ENCODE results near the gene ESYT1. TPM values are rescaled to one million over a fixed set of nuclear protein-coding genes. Genes with fewer than 3 reads are reported as not detected.

ESYT1 gene
- total RNA-seq, 1 experiment from 2014 or later = 81.1 TPM

DNA sequence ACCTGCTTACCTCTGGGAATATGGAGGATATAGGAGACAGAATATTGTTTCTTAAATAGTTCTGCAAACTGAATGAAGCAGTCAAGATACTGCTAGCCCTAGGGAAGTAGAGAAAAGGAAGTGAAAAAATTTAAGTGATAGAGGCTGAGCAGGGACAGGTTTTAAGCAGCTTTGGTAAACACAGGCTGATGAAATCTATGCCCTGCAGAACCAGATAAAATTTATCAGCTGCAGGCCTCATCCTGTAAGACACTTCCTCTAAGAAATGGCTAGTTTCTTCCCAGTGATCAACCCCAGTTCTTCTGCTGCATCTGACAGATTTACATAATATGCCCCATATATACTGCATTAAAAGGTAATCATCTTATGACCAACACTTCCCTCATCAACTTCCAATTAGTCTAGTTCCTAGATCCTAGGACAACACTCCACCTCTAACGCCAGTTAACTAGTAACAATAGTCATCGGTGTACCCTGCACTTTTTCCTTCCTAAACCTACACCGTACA, 1.3 kb upstream of the ESYT1 start:
- DNase-seq (ENCODE audit: low spot score) = no peak

DNA sequence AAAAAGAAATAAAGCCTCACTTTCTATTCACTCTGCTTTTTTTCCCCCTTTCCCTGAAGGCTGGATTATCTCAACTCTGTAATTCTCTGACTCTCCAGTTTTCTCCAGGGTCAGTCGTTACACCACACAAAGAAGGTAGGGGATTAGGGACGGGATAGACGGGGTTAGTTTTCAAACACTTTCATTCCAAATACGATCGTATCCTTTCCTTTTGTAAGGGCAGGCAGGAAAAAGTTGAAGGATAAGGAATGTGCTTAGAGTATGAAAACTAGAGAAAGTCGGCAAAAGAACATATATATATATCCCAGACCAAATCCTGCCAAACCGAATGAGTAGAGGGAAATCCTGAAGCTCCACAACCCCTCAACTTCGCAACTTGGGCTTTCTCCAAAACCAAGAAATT, 581 bp upstream of the ESYT1 start:
- DNase-seq (ENCODE audit: low spot score) = no peak

DNA sequence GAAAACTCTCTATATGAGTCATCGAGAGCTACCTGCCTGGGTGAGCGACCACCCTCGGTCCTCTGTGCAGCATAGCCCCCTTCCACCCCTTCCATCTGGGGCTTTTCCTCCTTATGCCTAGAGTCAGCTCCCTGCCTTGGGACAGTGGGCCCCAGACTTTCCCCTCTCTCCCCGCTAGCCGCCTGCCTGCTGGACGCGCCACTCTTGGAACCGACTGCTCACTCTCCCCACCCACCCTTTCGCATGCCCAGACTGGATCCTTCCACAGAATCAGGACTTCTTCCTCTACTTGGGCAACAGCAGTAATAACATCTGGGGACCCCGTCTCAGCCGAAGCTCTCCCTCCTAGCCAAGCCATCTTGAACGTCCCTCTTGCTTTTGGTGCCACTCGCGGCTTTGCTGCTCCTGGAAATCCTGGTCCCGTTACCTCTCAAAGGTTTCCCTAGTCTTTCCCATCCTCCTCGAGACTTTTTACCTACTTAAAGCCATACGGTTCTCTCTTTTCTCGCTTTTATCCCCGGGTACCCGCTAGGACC, 671 bp downstream of the ESYT1 start:
- peak; percentile 50 for DNase-seq (ENCODE audit: low spot score)

DNA sequence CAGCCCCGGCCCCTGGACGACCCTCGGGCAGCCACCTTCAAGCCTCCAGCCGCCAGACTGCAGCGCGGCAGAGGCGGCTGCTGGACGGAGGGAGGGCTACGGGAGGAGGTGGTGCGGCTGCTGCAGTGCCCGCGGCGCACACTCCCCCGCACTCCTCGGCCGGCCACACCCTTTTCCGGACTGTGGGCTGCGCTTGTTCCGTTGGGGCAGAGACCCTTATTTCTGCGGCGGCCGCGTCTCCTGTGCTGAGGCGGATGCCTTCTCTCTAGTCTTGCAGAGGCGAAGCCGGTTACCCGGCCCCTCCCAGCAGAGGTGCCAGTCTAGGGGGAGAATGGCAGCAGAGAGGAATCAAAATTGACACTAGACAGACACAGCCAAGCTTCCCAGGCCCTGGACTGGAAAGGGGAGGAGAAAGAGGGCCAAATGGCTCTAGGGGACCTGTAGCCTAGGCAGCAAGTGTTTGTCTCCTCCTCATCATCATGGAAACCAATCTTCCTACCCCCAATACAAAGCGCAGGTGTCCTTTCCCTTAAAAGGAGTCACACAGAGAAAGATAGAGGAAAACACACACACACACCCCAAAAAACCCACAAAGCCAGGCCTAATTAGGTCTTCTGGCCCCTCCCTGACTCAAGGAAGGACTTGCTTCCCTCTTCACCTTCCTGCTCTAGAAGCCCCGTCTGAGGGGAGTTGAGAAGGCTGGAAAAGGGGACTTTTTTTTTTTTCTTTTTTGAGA, 1.3 kb downstream of the ESYT1 start:
- no peak for DNase-seq (ENCODE audit: low spot score)

DNA sequence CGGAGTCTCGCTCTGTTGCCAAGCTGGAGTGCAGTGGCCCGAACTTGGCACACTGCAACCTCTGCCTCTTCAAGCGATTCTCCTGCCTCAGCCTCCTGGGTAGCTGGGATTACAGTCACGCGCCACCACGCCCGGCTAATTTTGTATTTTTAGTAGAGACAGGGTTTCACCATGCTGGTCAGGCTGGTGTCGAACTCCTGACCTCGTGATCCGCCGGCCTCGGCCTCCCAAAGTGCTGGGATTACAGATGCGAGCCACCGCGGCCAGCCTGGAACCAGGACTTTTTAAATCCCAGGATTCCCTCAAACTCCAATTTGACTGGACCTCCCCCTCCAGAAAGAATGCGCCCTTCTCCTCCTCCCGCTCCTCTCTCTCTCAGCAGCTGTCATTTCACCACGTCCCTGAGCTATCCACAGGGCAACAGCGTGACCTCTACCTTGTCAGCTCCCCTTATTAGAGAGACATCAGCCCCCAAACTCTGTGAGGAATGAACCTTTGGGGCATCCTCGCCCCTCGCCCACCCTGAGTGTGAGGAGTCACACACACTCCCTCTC, 2.0 kb downstream of the ESYT1 start:
- DNase-seq (ENCODE audit: low spot score) = no peak

DNA sequence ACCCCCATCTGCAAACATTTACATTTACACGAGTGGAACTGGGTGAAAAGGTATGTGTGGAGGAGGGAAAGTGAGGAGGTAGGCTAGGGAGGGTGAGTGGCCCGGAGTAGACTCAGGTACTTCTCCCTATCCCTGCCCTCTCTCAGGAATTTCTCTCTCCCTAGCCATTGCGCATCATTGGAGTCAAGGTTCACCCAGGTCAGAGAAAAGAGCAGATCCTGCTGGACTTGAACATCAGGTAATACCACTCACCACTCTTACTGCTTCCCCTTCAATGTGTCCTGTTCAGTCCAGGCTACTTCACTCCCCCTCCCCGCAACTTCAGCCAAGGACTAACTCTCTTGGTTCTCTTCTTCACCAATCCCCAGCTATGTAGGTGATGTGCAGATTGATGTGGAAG, 2.8 kb downstream of the ESYT1 start:
- no peak for DNase-seq (ENCODE audit: low spot score)

DNA sequence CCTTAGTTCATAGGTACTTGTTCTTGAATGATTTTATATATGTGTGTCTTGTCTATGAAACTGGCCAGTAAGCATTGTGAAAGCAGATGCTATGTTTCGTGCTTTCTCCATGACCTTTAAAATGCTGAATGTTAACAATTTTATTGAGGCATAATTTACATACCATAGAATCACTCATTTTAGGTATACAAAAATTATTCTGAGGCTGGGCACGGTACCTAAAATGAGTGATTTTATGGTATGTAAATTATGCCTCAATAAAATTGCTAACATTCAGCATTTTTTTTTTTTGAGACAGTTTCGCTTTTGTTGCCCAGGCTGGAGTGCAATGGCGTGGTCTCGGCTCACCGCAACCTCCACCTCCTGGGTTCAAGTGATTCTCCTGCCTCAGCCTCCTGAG, 6.8 kb downstream of the ESYT1 start:
- DNase-seq (ENCODE audit: low spot score) = no peak

DNA sequence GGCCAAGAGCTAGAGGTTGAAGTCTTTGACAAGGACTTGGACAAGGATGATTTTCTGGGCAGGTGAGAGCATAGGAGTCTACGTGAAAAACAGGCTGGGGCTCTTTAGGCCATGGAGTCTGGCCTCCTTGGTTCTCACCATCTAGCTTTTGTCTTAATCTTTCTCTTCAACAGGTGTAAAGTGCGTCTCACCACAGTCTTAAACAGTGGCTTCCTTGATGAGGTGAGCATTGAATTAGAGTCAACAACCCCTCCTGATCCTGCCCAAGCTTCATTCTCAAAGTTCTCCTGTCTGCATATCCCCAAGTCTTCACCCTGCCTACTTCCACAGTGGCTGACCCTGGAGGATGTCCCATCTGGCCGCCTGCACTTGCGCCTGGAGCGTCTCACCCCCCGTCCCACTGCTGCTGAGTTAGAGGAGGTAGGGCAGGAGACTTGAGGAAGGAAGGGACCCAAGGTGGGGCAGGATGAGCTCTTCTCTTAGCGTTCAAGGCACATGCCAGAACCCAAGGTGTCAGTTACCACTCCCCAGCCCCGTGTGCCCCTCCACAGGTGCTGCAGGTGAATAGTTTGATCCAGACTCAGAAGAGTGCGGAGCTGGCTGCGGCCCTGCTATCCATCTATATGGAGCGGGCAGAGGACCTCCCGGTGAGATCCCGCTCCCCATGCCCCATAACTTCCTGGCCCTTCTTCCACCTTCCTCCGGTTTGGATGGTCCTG, 9.9 kb downstream of the ESYT1 start:
- DNase-seq (ENCODE audit: low spot score) = no peak

DNA sequence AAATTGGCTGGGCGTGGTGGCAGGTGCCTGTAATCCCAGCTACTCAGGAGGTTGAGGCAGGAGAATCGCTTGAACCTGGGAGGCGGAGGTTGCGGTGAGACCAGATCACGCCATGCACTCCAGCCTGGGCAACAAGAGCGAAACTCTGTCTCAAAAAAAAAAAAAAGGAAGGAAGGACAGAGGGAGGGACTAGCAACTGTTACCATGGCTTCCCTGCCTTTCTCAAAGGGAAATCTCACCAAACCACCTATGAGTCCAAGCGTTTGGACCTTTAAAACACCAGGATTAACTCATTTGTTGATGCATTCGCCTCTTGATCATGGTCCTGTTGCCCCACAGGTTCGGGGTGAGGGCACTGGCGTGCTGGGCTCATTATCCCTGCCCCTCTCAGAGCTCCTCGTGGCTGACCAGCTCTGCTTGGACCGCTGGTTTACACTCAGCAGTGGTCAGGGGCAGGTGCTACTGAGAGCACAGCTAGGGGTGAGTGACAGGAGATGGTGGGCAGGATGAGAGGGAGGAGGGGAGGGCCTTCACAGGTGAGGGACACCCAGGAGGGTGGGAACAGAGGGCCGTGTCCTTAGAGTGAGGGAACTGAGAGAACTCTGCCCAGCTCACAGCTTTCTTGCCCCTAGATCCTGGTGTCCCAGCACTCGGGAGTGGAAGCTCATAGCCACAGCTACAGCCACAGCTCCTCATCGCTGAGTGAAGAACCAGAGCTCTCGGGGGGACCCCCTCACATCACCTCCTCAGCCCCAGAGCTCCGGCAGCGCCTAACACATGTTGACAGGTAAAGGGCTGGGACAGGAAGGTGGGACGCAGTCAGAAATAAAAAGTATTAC, 14.1 kb downstream of the ESYT1 start:
- no peak for DNase-seq (ENCODE audit: low spot score)

DNA sequence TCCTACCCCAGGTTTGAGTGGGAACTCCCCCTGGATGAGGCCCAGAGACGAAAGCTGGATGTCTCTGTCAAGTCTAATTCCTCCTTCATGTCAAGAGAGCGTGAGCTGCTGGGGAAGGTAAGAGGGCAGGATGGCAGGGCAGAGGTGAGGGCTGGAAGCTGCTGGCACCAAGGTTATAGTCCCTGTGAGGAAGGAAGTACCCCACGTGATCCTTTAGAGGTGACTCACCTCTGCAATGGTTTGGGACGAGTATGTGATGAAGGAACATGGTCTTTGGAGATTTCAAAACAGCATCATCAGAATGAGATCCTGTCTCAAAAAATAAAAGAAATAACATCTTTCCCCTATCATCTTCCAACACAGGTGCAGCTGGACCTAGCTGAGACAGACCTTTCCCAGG, 15.2 kb downstream of the ESYT1 start:
- no peak for DNase-seq (ENCODE audit: low spot score)

DNA sequence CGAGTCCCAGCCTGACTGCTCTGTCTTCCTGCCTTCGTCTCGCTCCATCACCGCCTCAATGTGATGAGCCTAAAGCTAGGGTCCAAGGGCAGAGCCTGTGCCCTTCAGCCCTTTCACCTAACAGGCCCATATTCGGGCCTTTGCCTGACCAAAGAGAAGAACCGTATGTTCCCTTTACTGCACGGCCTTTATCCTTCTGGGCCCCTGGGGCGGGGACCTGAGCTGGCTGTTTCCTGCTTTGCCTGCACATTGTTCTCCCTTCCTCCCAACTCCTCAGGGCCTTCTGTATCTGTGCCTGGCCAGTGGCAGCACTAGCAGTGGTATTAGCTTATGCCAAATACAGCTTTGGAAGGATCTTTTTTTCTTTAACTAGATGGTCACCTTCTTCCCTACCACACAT, 15.8 kb downstream of the ESYT1 start:
- DNase-seq (ENCODE audit: low spot score) = no peak

DNA sequence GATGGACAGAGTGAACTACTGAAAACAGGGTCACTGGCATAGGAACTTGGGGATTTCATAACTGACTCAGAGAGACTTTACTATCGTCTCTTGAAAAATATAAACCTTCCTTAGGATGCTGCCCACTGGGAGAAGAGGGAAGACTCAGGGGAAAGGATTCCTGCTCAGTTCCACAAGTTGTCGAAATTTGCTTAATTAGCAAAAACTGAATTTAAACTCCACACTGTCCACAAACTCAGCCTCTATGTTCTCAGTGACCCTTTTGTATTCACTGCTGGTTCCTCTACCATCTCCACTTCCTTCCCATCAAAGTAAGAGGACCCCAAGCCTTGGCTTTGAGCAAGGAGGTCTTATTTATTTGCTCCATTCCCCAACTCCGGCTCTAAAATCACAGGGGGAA, 17.1 kb downstream of the ESYT1 start:
- DNase-seq (ENCODE audit: low spot score) = no peak

DNA sequence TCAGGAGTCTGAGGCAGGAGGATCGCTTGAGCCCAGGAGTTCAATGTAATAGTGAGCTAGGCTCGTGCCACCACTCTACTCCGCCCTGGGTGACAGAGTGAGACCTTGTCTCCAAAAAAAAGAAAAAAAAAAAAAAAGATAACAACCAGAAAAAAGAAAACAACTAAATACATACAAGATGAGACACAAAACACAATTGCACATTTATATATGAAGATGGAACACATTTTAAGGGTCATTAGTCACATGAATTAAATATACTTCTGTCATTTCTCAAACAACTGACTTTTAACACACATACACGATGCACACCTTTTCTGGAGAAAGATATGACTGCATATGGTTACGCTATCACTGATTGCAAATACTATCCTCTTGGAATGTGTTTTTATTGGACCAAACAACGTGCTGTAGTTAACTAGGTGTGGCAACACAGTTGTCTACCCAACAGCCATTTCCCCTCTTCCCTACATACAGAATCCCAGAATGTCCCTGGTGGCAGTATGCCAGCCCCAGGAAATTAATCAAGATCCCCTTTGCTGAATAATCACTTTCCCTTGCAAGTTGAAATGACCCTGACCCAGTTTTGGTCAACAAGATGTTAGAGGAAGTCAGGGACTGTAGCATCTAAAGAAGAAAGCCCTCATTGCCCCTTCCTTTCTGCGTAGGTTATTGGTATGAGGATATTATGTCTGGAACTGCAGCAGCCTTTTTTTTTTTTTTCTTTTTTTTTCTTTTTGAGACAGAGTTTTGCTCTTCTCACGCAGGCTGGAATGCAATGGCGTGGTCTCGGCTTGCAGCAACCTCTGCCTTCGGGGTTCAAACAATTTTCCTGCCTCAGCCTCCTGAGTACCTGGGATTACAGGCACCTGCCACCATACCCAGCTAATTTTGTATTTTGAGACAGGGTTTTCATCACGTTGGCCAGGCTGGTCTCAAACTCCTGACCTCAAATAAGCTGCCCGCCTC, 18.7 kb downstream of the ESYT1 start:
- DNase-seq (ENCODE audit: low spot score) = no peak

DNA sequence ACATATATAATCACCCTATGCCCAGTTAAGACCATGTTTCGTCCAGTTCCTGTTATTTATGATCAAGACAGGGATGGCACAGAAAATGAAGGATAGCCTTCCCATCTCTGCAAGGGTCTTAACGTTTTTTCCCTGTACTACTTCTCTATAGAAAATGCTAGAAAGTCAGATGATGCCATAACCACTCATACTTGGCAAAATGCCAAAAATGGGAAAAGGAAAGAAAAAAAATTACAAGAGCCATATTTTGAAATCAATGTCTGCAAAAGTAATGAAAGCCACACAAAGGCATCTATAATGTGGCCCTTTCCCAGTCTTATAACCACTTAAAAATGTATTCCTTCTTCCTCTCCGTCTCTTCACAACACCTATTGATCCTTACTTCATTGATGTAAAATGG, 22.5 kb downstream of the ESYT1 start:
- no peak for DNase-seq (ENCODE audit: low spot score)

DNA sequence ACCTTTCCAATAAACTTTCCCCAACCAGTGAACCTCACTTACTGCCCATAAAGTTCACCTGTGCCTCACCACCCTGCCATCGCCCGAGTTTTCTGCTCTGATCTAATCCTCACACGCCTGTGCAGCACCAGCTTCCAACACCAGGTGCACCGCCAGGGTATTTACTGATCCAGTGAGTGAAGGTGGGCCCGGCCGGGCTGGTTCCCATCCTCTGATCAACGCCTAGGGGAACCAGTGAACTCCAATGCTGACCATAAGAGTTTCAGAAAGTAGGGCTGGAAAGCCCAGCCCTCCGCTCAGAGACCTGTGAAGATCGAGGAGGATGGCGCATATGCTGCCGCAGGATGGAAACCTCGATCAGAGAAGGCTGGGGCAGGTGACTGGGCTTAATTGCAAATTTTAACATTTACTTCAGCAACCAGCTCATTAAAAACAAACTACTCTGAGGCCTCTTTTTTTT, 23.6 kb downstream of the ESYT1 start:
- DNase-seq (ENCODE audit: low spot score) = peak; percentile 87

DNA sequence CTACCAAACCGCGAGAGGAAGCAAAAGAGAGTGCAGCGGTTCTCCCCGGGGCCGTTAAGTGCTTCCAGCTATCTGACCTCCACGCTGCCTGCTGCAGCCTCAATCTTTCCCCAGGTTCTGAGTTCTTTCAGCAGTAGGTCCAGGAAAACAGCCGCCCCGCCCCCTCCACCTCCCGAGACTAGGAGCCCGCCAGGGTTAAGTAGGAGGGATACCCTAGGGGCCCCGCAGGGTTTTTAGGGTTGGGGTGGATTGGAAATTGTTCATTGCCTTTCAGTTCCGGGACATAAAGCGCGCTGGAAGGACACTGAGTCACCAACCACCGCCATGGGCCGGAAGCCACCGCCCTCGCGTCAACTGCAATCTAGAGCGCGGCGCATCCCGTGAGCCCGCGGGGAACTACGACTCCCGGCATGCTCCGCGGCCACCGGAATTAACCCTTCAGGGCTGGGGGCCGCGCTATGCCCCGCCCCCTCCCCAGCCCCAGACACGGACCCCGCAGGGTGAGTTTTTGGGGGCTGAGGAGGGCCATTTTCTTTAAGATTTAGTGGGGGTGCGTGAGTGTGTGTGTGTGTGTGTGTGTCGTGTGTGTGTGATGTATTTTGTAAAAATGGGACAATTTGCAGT, 24.2 kb downstream of the ESYT1 start, which contains the start of gene MYL6B:
Gene MYL6B, plus strand, starts transcription at position 456 of the 624 bp plus-strand sequence. CDS start 1,332 bp downstream, outside the sequence.
- peak; percentile 92 for DNase-seq (ENCODE audit: low spot score)

DNA sequence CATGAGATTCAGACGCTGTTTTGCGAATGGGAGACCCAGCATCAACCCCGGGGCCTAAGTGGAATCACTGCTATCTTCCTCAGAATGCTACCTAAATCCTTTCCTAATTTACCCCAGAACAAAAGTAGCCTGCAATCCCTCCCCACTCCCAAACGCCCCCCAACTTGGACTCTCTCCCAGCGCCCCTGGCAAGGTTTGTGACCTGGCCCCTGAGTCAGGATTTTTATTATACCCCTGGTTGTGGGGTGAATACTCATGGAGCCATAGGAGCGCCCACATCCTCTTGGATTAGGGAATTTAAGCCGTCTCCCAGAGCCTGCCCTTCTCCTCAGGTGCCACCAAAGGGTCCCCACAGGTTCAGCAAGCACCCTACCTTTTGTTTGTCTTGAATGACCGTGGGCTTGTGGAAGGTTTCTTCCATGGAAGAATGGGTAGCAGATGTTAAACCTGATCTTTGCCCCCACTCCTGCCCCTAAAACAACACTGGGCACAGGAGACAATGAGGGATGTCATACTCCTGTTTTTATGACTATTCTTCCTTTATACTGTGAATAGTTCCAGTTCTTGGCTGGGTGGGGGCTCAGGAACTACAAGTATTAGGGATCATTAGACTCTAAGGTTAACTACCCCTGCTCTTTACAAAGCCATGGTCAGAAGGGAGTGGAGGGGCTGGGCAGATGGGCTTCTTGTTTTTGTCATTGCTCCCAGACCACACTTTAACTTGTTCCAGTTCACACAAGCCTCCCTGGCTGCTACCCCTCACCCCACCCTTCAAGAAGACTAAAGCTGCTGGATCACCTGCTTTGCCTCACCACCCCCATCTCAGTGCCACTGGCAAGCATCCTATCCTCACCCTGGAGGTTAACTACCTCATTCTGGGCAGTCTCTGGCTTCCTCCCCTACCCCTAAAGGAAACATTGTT, 24.9 kb downstream of the ESYT1 start:
- no peak for DNase-seq (ENCODE audit: low spot score)

DNA sequence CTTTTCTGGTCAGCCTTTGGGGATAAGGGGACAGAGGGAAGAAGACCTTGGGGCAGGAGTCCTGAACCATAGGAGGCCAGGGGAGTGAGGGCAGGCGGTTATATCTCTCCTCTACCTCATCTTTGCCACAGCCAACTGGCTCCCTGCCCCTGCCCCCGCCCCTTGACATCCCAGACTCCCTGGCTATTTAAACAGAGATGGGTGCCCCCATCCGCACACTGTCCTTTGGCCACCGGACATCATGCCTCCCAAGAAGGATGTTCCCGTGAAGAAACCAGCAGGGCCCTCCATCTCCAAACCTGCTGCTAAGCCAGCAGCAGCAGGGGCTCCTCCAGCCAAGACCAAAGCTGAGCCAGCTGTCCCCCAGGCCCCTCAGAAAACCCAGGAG, 25.6 kb downstream of the ESYT1 start:
- DNase-seq (ENCODE audit: low spot score) = no peak

All from HT-29 (cell line).